PC-3 (cell line): Measurements from ENCODE around the gene SUCNR1. TPM values are rescaled to one million over a fixed set of nuclear protein-coding genes. Genes with fewer than 3 reads are reported as not detected.

ENCODE experiments used
- ATAC-seq: fragments of 200-7000 bp; cut with Tn5 transposase; 2 replicates; pipeline ENCODE4 v1.9.1; 2020; ENCODE audit warnings: mild to moderate bottlenecking, moderate library complexity
- BruUV-seq: library from RNA; stranded (reverse); fragments of 400-500 nt; replicated peaks from 2 replicates; lab custom pipeline; 2021; lab: Mats Ljungman, UMichigan
- CTCF ChIA-PET: fragments of 300-600 bp; sonication (Branson Sonifier 250); formaldehyde crosslinking; loops from one replicate; lab custom pipeline; 2022; ENCODE audit warnings: antibody characterized with exemption; lab: Charles Lee
- POLR2A ChIA-PET: fragments of 300-600 bp; sonication (Branson Sonifier 250); formaldehyde crosslinking; loops from one replicate; lab custom pipeline; 2022; ENCODE audit warnings: antibody characterized with exemption; ENCODE audit not compliant: unreplicated experiment; lab: Charles Lee
- DNase-seq: peaks from one replicate; pipeline ENCODE4 v3.0.0-alpha.2; 2015
- H2AFZ ChIP-seq: fragments of 300-600 bp; sonication (generic); 2 replicates; pipeline ENCODE4 v1.6.0; 2016; ENCODE audit warnings: antibody characterized with exemption, low read length
- H3F3A ChIP-seq: fragments of 300-600 bp; sonication (generic); one replicate; pipeline ENCODE4 v1.6.0; 2017; ENCODE audit warnings: antibody characterized with exemption, low read length, control low read depth, mild to moderate bottlenecking; ENCODE audit not compliant: unreplicated experiment
- H3K27ac ChIP-seq: fragments of 300-600 bp; sonication (generic); 2 replicates; pipeline ENCODE4 v1.5.1; 2016; ENCODE audit warnings: mild to moderate bottlenecking, low read length
- H3K27me3 ChIP-seq: fragments of 300-600 bp; sonication (generic); 2 replicates; pipeline ENCODE4 v1.6.1; 2016; ENCODE audit warnings: low read length, mixed read lengths
- H3K36me3 ChIP-seq: fragments of 300-600 bp; sonication (generic); 2 replicates; pipeline ENCODE4 v1.6.1; 2016; ENCODE audit warnings: low read depth, mixed run types, low read length, mixed read lengths
- H3K4me1 ChIP-seq: fragments of 300-600 bp; sonication (generic); 2 replicates; pipeline ENCODE4 v1.5.1; 2016; ENCODE audit warnings: low read length; ENCODE audit not compliant: insufficient read depth
- H3K4me2 ChIP-seq: fragments of 300-600 bp; sonication (generic); 2 replicates; pipeline ENCODE4 v1.6.0; 2016; ENCODE audit warnings: low read length
- H3K4me3 ChIP-seq: fragments of 300-600 bp; sonication (generic); 2 replicates; pipeline ENCODE4 v1.5.1; 2016; ENCODE audit warnings: mild to moderate bottlenecking, low read length, mixed read lengths
- H3K79me2 ChIP-seq: fragments of 300-600 bp; sonication (generic); 2 replicates; pipeline ENCODE4 v1.6.1; 2017; ENCODE audit warnings: low read length, mixed read lengths
- H3K9ac ChIP-seq: fragments of 300-600 bp; sonication (generic); 2 replicates; pipeline ENCODE4 v1.6.0; 2016; ENCODE audit warnings: mild to moderate bottlenecking, low read length
- H3K9me2 ChIP-seq: fragments of 300-600 bp; sonication (generic); replicated peaks from 2 replicates; pipeline ENCODE4 v1.6.1; 2016; ENCODE audit warnings: mixed run types, low read length, mixed read lengths
- H3K9me3 ChIP-seq: fragments of 300-600 bp; sonication (generic); 2 replicates; pipeline ENCODE4 v1.6.1; 2016; ENCODE audit warnings: low read length, mixed read lengths
- H4K20me1 ChIP-seq: fragments of 300-600 bp; sonication (generic); 2 replicates; pipeline ENCODE4 v1.6.1; 2016; ENCODE audit warnings: low read length, mixed read lengths
- CTCF ChIP-seq: fragments of 300-600 bp; sonication (generic); conservative IDR thresholded peaks from 2 replicates; pipeline ENCODE4 v1.5.1; 2017; ENCODE audit warnings: antibody characterized with exemption, low read depth, mild to moderate bottlenecking, low read length
- EZH2 ChIP-seq: fragments of 300-600 bp; sonication (generic); IDR thresholded peaks from one replicate; pipeline ENCODE4 v1.6.1; 2017; ENCODE audit warnings: antibody characterized with exemption, mild to moderate bottlenecking, low read length; ENCODE audit not compliant: unreplicated experiment
- EZH2phosphoT487 ChIP-seq: fragments of 300-600 bp; sonication (generic); IDR thresholded peaks from 2 replicates; pipeline ENCODE4 v1.6.1; 2018; ENCODE audit warnings: mild to moderate bottlenecking, antibody characterized with exemption, low read length, borderline replicate concordance
- intact Hi-C: fragments of 100-400 bp; cut with micrococcal nuclease; formaldehyde crosslinking; loops from 2 replicates; pipeline ENCODE4 v1.9.0; 2023
- total RNA-seq: library from RNA; depleted of rRNA; stranded (reverse); fragments of >200 nt; gene quantifications from 2 replicates; pipeline ENCODE4 v1.2.3, GENCODE V29; 2014

SUCNR1 gene
- total RNA-seq, 1 experiment from 2014 or later: not detected

DNA sequence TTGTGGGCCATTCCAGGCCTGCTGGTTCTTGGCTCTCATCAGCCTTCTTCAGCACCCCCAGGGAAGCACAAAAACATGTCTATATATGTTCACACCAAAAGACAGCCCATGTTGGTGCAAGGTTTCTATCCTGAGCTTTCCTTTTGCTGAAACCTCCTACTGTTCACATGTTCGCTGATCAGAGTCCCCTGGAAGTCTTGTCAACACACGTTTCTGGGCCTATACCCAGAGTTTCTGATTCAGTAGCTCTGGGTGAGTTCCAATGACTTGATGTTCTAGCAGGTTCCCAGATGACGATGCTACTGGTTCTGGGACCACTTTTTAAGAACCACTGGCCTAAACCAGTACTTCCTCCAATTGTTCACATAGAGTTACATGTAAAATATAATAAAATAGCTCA is 46.0 kb downstream of the SUCNR1 start:
- BruUV-seq: no TSS peak
- TF ChIP-seq EZH2phosphoT487 (no peak), CTCF (no peak)
- Histone ChIP-seq H3K79me2 (no peaks in the 10 kb centered on the region), H3F3A (no peaks in the 10 kb centered on the region), H3K9me2 (no peaks in the 10 kb centered on the region), H3K27me3 (no peaks in the 10 kb centered on the region), H4K20me1 (no peaks in the 10 kb centered on the region), H3K4me2 (no peak overlapping the region), H3K4me3 (no peak overlapping the region), H3K9ac (no peak overlapping the region), H3K36me3 (no peaks in the 10 kb centered on the region), H2AFZ (no peak overlapping the region), H3K4me1 (peaks cover 18% of the 10 kb centered on the region), H3K9me3 (no peaks in the 10 kb centered on the region), H3K27ac (no peak overlapping the region)
- ATAC-seq (no peak), DNase-seq (no peak)
- ChIA-PET CTCF (interaction anchor here (1.7 kb wide), 1 partner anchor 480 kb away, joined by 6 read pairs; no protein-coding TSS in a partner anchor), POLR2A (no interaction called here)
- intact Hi-C loops: loop anchor here (2.0 to 10.0 kb wide), 2 partner anchors 629 to 695 kb away; no protein-coding TSS in a partner anchor

GRCh38 chr3:151923901-151924300 is 50.5 kb downstream of the SUCNR1 start:
- H4K20me1 ChIP-seq: no peaks in the 10 kb centered on the region
- H3K9ac ChIP-seq: 0 out of 2 replicates have a peak overlapping the region, but pooled peaks have one; percentile 16
- no peak for TF ChIP-seq EZH2
- POLR2A ChIA-PET: no interaction called here
- DNase-seq: peak; percentile 77
- no peaks in the 10 kb centered on the region for H3K9me3 ChIP-seq
- no peaks in the 10 kb centered on the region for H3K9me2 ChIP-seq
- intact Hi-C loops: no loop called here
- H3K4me1 ChIP-seq: peaks cover 47% of the 10 kb centered on the region
- H3K79me2 ChIP-seq: no peaks in the 10 kb centered on the region
- peak overlapping the region; percentile 38 for H3K4me2 ChIP-seq
- H3K27me3 ChIP-seq: no peaks in the 10 kb centered on the region
- H3F3A ChIP-seq: peaks cover 7% of the 10 kb centered on the region
- CTCF ChIA-PET: no interaction called here
- no TSS peak for BruUV-seq
- H2AFZ ChIP-seq: no peak overlapping the region
- peak; percentile 20 for ATAC-seq
- 0 out of 2 replicates have a peak overlapping the region, but pooled peaks have one; percentile 4 for H3K4me3 ChIP-seq
- H3K36me3 ChIP-seq: no peaks in the 10 kb centered on the region
- peak overlapping the region; percentile 74 for H3K27ac ChIP-seq

GRCh38 chr3:151924753-151925152 is 51.3 kb downstream of the SUCNR1 start:
- H4K20me1 ChIP-seq: no peaks in the 10 kb centered on the region
- BruUV-seq: no TSS peak
- peaks cover 7% of the 10 kb centered on the region for H3F3A ChIP-seq
- peak overlapping the region; percentile 78 for H3K4me2 ChIP-seq
- DNase-seq (no peak), ATAC-seq (no peak)
- no peaks in the 10 kb centered on the region for H3K27me3 ChIP-seq
- H3K36me3 ChIP-seq: no peaks in the 10 kb centered on the region
- no peak for TF ChIP-seq CTCF
- TF ChIP-seq EZH2: no peak
- no peak for TF ChIP-seq EZH2phosphoT487
- CTCF ChIA-PET: no interaction called here
- no peak overlapping the region for H2AFZ ChIP-seq
- no peaks in the 10 kb centered on the region for H3K9me2 ChIP-seq
- intact Hi-C loops: loop anchor here (5.0 kb wide), 2 partner anchors 343 to 518 kb away; partner anchors contain the start of gene MBNL1
- H3K4me3 ChIP-seq: no peak overlapping the region
- POLR2A ChIA-PET: no interaction called here
- H3K27ac ChIP-seq: peak overlapping the region; percentile 92
- H3K9ac ChIP-seq: 0 out of 2 replicates have a peak overlapping the region, but pooled peaks have one; percentile 40
- H3K9me3 ChIP-seq: no peaks in the 10 kb centered on the region
- H3K4me1 ChIP-seq: peaks cover 47% of the 10 kb centered on the region
- no peaks in the 10 kb centered on the region for H3K79me2 ChIP-seq
